Breast epithelium (tissue), 4 donors: ENCODE results near the gene PAM16. TPM values are rescaled to one million over a fixed set of nuclear protein-coding genes. Genes with fewer than 3 reads are reported as not detected.
A peak's percentile ranks its signal among the peaks of the same experiment; 100 is the strongest.

Experiments used
- DNase-seq, 2 donors: peaks; one replicate each; pipeline ENCODE4 v3.0.0-alpha.2; 2019; ENCODE audit warnings: low spot score in 2 of 2
- H3K27ac ChIP-seq, 2 donors: fragments of 200-600 bp; sonication (generic) in 1 of 2; one replicate each; pipeline ENCODE4 v1.5.1; 2016 to 2019; ENCODE audit warnings: mild to moderate bottlenecking in 1 of 2
- H3K27me3 ChIP-seq, 2 donors: fragments of 200-600 bp; sonication (generic) in 1 of 2; one replicate each; pipeline versions ENCODE4 v1.5.1 to v1.6.0; 2017 to 2019; ENCODE audit warnings: control low read depth in 1 of 2, mild to moderate bottlenecking in 1 of 2
- H3K36me3 ChIP-seq: fragments of 200-600 bp; one replicate; pipeline ENCODE4 v1.5.1; 2019
- H3K4me1 ChIP-seq, 2 donors: fragments of 200-600 bp; sonication (generic); one replicate each; pipeline ENCODE4 v1.5.1; 2016 to 2019; ENCODE audit warnings: control low read depth in 1 of 2
- H3K4me3 ChIP-seq, 3 donors: fragments of 200-600 bp; sonication (generic); 1 replicate in 2 of 3; 2 replicates in 1 of 3; pipeline ENCODE4 v1.5.1; 2016 to 2019; ENCODE audit warnings: mild to moderate bottlenecking in 3 of 3, moderate library complexity in 2 of 3
- H3K9me3 ChIP-seq, 2 donors: fragments of 200-600 bp; sonication (generic) in 1 of 2; one replicate each; pipeline ENCODE4 v1.5.1; 2016 to 2019; ENCODE audit warnings: control low read depth in 1 of 2
- POLR2A ChIP-seq: fragments of 450-650 bp; IDR thresholded peaks from one replicate; pipeline ENCODE4 v1.6.1; 2016; ENCODE audit warnings: antibody characterized with exemption, mild to moderate bottlenecking, moderate library complexity
- POLR2AphosphoS5 ChIP-seq, 3 donors: sonication (generic); formaldehyde crosslinking; IDR thresholded peaks; one replicate each; pipeline ENCODE4 v1.6.1; 2017; ENCODE audit warnings: antibody characterized with exemption in 3 of 3
- intact Hi-C: fragments of 100-400 bp; cut with DNase I; formaldehyde crosslinking; loops from one replicate; pipeline ENCODE4 v1.15.1; 2023; ENCODE audit warnings: low total_unique reads
- total RNA-seq, 3 donors: library from RNA; depleted of rRNA; stranded (reverse); fragments of >200 nt; gene quantifications; one replicate each; pipeline ENCODE4 v1.1.0, GENCODE V29; 2016
- TF ChIP-seq, protein P1 (sequence below), 3 donors: fragments of 450-650 bp; IDR thresholded peaks; one replicate each; pipeline ENCODE4 v1.5.1; 2016 to 2017; ENCODE audit warnings: antibody characterized with exemption in 3 of 3, mild to moderate bottlenecking in 3 of 3, moderate library complexity in 3 of 3

Gene PAM16
- total RNA-seq, 3 donors from 2014 or later = 24.9 to 52.4 (median 49.9) TPM

- no peaks in the 10 kb centered on the region for H3K9me3 ChIP-seq
- TF ChIP-seq, protein P1, sequence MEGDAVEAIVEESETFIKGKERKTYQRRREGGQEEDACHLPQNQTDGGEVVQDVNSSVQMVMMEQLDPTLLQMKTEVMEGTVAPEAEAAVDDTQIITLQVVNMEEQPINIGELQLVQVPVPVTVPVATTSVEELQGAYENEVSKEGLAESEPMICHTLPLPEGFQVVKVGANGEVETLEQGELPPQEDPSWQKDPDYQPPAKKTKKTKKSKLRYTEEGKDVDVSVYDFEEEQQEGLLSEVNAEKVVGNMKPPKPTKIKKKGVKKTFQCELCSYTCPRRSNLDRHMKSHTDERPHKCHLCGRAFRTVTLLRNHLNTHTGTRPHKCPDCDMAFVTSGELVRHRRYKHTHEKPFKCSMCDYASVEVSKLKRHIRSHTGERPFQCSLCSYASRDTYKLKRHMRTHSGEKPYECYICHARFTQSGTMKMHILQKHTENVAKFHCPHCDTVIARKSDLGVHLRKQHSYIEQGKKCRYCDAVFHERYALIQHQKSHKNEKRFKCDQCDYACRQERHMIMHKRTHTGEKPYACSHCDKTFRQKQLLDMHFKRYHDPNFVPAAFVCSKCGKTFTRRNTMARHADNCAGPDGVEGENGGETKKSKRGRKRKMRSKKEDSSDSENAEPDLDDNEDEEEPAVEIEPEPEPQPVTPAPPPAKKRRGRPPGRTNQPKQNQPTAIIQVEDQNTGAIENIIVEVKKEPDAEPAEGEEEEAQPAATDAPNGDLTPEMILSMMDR (IDR thresholded peaks at IDR 0.05) = no peak
- TF ChIP-seq POLR2A (no peak), POLR2AphosphoS5 (IDR thresholded peaks at IDR 0.05) (no peak)
- no peak for DNase-seq
- H3K4me3 ChIP-seq = no peak overlapping the region
- intact Hi-C loops = loop anchor here (10.0 kb wide), 1 partner anchor 51 kb away; the partner anchor contains the start of gene TFAP4
- no peaks in the 10 kb centered on the region for H3K27me3 ChIP-seq
- H3K27ac ChIP-seq = peak overlapping the region; percentile 88 to 97
- H3K4me1 ChIP-seq = peaks cover 19 to 46% of the 10 kb centered on the region in 2 donors
- no peaks in the 10 kb centered on the region for H3K36me3 ChIP-seq
These were observed 25.8 kb downstream of the PAM16 start for GRCh38 chr16:4325253-4325758.

- Histone ChIP-seq H3K9me3 (no peaks in the 10 kb centered on the region), H3K4me3 (peak overlapping the region in 1 of 3 donors; percentile 46), H3K4me1 (peaks cover 24 to 46% of the 10 kb centered on the region in 2 donors), H3K27me3 (no peaks in the 10 kb centered on the region), H3K36me3 (no peaks in the 10 kb centered on the region), H3K27ac (peak overlapping the region; percentile 88 to 97)
- TF ChIP-seq, protein P1 (IDR thresholded peaks at IDR 0.05) = no peak
- TF ChIP-seq POLR2AphosphoS5 (IDR thresholded peaks at IDR 0.05) = no peak
- no peak for TF ChIP-seq POLR2A
- no peak for DNase-seq
- intact Hi-C loops = loop anchor here (10.0 kb wide), 1 partner anchor 50 kb away; the partner anchor contains the start of gene TFAP4
These were observed 26.4 kb downstream of the PAM16 start for GRCh38 chr16:4324492-4325252.

- no peak for DNase-seq
- H3K9me3 ChIP-seq = no peaks in the 10 kb centered on the region
- H3K27me3 ChIP-seq = no peaks in the 10 kb centered on the region
- intact Hi-C loops = loop anchor here (10.0 kb wide), 1 partner anchor 49 kb away; the partner anchor contains the start of gene TFAP4
- peak overlapping the region in 1 of 3 donors; percentile 46 for H3K4me3 ChIP-seq
- peak overlapping the region; percentile 88 to 97 for H3K27ac ChIP-seq
- H3K36me3 ChIP-seq = no peaks in the 10 kb centered on the region
- peaks cover 25 to 44% of the 10 kb centered on the region in 2 donors for H3K4me1 ChIP-seq
- TF ChIP-seq, protein P1 (IDR thresholded peaks at IDR 0.05) = no peak
- TF ChIP-seq POLR2A = no peak
- no peak for TF ChIP-seq POLR2AphosphoS5 (IDR thresholded peaks at IDR 0.05)
These were observed 27.2 kb downstream of the PAM16 start for GRCh38 chr16:4323845-4324488.

DNA sequence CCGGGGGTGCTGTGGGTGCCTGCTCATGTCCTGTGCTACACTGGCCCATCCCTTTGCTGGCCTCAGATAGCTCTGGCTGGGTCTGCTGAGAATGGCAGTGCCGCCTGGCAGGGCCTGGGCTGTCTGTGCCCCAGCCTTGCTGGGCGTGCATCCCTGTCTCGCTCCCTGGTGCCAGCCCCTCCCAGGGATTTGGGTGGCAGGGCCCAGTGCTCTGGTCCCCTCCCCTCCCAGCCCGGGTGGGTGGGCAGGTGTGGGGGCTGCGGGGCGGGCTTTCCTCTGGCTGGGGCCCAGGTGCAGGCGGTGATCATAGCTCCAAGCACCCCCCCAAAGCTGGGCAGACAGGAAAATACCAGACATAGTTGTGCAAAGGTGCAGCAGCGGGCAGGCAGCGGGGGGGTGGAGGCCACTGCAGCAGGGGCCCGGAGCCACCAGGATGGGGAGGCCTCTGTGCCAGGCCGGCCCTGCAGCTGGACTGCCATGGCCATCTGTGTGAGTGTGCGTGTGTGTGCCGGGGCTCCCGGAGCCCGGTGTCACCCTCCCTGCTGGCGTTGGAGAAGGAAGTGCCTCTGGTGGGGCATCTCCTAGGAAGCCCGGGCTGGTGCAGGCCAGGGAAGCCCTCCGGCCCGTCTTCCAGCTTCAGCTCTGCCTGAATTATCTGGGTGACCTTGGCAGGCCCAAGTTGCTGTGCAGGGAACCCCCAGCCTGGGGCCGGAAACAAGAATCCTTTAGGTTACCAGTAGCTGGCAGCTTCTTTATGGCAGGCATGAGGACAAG is 27.9 kb downstream of the PAM16 start:
- no peaks in the 10 kb centered on the region for H3K36me3 ChIP-seq
- peaks cover 19 to 43% of the 10 kb centered on the region in 2 donors for H3K4me1 ChIP-seq
- peak in 1 of 2 donors; percentile 66 for DNase-seq
- H3K4me3 ChIP-seq = peak overlapping the region in 1 of 3 donors; percentile 46
- H3K9me3 ChIP-seq = no peaks in the 10 kb centered on the region
- no peaks in the 10 kb centered on the region for H3K27me3 ChIP-seq
- no peak for TF ChIP-seq POLR2AphosphoS5 (IDR thresholded peaks at IDR 0.05)
- TF ChIP-seq POLR2A = no peak
- TF ChIP-seq, protein P1 (IDR thresholded peaks at IDR 0.05) = no peak
- H3K27ac ChIP-seq = peak overlapping the region; percentile 88 to 97
- intact Hi-C loops = loop anchor here (10.0 kb wide), 1 partner anchor 48 kb away; the partner anchor contains the start of gene TFAP4
